ENCODE results near the gene GINS1. TPM values are rescaled to one million over a fixed set of nuclear protein-coding genes. Genes with fewer than 3 reads are reported as not detected.
"Not testable (repeated sequence)": the region's sequence is repeated elsewhere in the genome, so short reads cannot be mapped to it uniquely, and the experiment has no call there.

The GINS1 gene
- total and polyA plus RNA-seq, 4 donors: 0.17 to 11.4 (median 0.48) TPM

DNA sequence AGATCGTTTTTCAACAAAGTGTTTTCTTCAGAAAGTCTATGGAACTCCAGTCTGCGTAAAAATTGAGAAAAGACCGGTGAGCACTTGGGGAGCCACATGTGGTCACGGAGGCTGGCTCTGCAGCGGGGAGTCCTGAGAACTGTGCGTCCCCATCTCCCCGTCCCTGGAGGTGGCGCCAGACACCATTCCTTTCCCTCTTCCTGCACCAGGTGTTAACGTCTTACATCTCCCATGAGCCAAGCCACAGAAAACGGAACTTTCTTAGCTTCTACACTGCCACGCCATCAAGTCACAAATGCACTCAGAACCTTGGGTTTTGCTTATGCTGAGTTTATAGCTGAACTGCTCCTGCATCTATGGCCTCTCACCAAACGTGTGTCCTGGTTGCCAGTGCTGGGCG is 62.6 kb downstream of the GINS1 start:
- WGBS: 80% methylated on average over 13 of the region's 13 CpGs
- no peaks in the 10 kb centered on the region for H3K9me3 ChIP-seq (ENCODE audit: control insufficient read depth in 4 of 4, low read length in 3 of 4)
- no peaks in the 10 kb centered on the region for H3K4me1 ChIP-seq (ENCODE audit: control insufficient read depth in 4 of 4, insufficient read depth in 4 of 4, low read length in 3 of 4)
- H3K9ac ChIP-seq (ENCODE audit: low read depth in 1 of 2, low read length in 2 of 2): no peak overlapping the region
- H3K4me3 ChIP-seq (ENCODE audit: low read depth in 1 of 3, low read length in 3 of 3): no peak overlapping the region
- H3K27me3 ChIP-seq (ENCODE audit: control insufficient read depth in 4 of 4, insufficient read depth in 4 of 4, low read length in 3 of 4): no peaks in the 10 kb centered on the region
- peak; percentile 48 for DNase-seq (ENCODE audit: low spot score)
- peaks cover 1 to 37% (median 19%) of the 10 kb centered on the region in 4 donors for H3K36me3 ChIP-seq (ENCODE audit: control insufficient read depth in 4 of 4, insufficient read depth in 3 of 4, low read depth in 1 of 4, low read length in 3 of 4)
- peak; percentile 81 to 86 for TF ChIP-seq RAD21 (IDR thresholded peaks at IDR 0.05)
- TF ChIP-seq, protein P1, sequence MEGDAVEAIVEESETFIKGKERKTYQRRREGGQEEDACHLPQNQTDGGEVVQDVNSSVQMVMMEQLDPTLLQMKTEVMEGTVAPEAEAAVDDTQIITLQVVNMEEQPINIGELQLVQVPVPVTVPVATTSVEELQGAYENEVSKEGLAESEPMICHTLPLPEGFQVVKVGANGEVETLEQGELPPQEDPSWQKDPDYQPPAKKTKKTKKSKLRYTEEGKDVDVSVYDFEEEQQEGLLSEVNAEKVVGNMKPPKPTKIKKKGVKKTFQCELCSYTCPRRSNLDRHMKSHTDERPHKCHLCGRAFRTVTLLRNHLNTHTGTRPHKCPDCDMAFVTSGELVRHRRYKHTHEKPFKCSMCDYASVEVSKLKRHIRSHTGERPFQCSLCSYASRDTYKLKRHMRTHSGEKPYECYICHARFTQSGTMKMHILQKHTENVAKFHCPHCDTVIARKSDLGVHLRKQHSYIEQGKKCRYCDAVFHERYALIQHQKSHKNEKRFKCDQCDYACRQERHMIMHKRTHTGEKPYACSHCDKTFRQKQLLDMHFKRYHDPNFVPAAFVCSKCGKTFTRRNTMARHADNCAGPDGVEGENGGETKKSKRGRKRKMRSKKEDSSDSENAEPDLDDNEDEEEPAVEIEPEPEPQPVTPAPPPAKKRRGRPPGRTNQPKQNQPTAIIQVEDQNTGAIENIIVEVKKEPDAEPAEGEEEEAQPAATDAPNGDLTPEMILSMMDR (IDR thresholded peaks at IDR 0.05; ENCODE audit: low read depth, low read length, missing input control): peak; percentile 53
- TF ChIP-seq NR2F2 (IDR thresholded peaks at IDR 0.05): no peak
- no peak overlapping the region for H3K27ac ChIP-seq (ENCODE audit: low read depth in 1 of 2, low read length in 2 of 2)

DNA sequence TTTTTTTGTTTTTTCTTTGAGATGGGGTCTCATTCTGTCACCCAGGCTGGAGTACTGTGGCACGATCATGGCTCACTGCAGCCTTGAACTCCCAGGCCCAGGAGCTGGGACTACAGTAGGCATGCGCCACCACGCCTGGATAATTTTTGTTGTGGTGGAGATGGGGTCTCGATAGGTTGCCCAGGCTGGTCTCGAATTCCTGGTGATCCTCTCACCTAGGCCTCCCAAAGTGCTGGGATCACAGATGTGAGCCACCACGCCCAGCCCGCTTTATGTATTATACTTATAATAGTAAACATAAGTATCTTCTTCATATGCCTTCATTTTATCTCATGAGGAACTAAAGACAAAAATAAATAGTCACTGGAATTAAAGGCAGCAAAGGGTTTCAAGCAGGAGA is 63.5 kb downstream of the GINS1 start:
- Histone ChIP-seq H3K4me1 (ENCODE audit: control insufficient read depth in 4 of 4, insufficient read depth in 4 of 4, low read length in 3 of 4) (no peaks in the 10 kb centered on the region), H3K9ac (ENCODE audit: low read depth in 1 of 2, low read length in 2 of 2) (no peak overlapping the region), H3K9me3 (ENCODE audit: control insufficient read depth in 4 of 4, low read length in 3 of 4) (no peaks in the 10 kb centered on the region), H3K27ac (ENCODE audit: low read depth in 1 of 2, low read length in 2 of 2) (no peak overlapping the region), H3K27me3 (ENCODE audit: control insufficient read depth in 4 of 4, insufficient read depth in 4 of 4, low read length in 3 of 4) (no peaks in the 10 kb centered on the region), H3K4me3 (ENCODE audit: low read depth in 1 of 3, low read length in 3 of 3) (no peak overlapping the region), H3K36me3 (ENCODE audit: control insufficient read depth in 4 of 4, insufficient read depth in 3 of 4, low read depth in 1 of 4, low read length in 3 of 4) (peaks cover 0 to 31% (median 17%) of the 10 kb centered on the region in 4 donors)
- no peak for DNase-seq (ENCODE audit: low spot score)
- TF ChIP-seq, protein P1 (IDR thresholded peaks at IDR 0.05; ENCODE audit: low read depth, low read length, missing input control): no peak
- TF ChIP-seq, protein P2, sequence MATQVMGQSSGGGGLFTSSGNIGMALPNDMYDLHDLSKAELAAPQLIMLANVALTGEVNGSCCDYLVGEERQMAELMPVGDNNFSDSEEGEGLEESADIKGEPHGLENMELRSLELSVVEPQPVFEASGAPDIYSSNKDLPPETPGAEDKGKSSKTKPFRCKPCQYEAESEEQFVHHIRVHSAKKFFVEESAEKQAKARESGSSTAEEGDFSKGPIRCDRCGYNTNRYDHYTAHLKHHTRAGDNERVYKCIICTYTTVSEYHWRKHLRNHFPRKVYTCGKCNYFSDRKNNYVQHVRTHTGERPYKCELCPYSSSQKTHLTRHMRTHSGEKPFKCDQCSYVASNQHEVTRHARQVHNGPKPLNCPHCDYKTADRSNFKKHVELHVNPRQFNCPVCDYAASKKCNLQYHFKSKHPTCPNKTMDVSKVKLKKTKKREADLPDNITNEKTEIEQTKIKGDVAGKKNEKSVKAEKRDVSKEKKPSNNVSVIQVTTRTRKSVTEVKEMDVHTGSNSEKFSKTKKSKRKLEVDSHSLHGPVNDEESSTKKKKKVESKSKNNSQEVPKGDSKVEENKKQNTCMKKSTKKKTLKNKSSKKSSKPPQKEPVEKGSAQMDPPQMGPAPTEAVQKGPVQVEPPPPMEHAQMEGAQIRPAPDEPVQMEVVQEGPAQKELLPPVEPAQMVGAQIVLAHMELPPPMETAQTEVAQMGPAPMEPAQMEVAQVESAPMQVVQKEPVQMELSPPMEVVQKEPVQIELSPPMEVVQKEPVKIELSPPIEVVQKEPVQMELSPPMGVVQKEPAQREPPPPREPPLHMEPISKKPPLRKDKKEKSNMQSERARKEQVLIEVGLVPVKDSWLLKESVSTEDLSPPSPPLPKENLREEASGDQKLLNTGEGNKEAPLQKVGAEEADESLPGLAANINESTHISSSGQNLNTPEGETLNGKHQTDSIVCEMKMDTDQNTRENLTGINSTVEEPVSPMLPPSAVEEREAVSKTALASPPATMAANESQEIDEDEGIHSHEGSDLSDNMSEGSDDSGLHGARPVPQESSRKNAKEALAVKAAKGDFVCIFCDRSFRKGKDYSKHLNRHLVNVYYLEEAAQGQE (IDR thresholded peaks at IDR 0.05): no peak
- TF ChIP-seq SP1 (IDR thresholded peaks at IDR 0.05) (no peak), YY1 (IDR thresholded peaks at IDR 0.05) (no peak), TAF1 (conservative IDR thresholded peaks at IDR 0.05) (no peak)
- 94% methylated on average over 7 of the region's 7 CpGs for WGBS

DNA sequence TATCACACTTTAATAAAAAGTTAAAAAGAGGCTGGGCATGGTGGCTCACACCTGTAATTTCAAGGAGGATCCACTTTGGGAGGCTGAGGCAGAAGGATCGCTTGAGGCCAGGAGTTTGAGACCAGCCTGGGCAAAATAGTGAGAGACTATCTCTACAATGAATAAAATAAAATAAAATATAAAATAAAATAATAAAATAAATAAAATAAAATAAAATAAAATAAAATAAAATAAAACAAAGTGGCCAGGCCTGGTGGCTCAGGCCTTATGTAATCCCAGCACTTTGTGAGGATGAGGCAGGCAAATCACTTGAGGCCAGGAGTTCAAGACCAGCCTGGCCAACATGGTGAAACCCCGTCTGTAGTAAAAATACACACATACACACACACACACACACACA is 65.8 kb downstream of the GINS1 start:
- WGBS: 96% methylated on average over 2 of the region's 2 CpGs
- not testable (repeated sequence) for H3K27me3 ChIP-seq (ENCODE audit: control insufficient read depth in 4 of 4, insufficient read depth in 4 of 4, low read length in 3 of 4); DNase-seq (ENCODE audit: low spot score); H3K27ac ChIP-seq (ENCODE audit: low read depth in 1 of 2, low read length in 2 of 2); H3K4me1 ChIP-seq (ENCODE audit: control insufficient read depth in 4 of 4, insufficient read depth in 4 of 4, low read length in 3 of 4); H3K9ac ChIP-seq (ENCODE audit: low read depth in 1 of 2, low read length in 2 of 2); H3K9me3 ChIP-seq (ENCODE audit: control insufficient read depth in 4 of 4, low read length in 3 of 4); H3K4me3 ChIP-seq (ENCODE audit: low read depth in 1 of 3, low read length in 3 of 3)
- H3K36me3 ChIP-seq (ENCODE audit: control insufficient read depth in 4 of 4, insufficient read depth in 3 of 4, low read depth in 1 of 4, low read length in 3 of 4): peaks cover 0 to 29% (median 10%) of the 10 kb centered on the region in 4 donors
